GM21717 (cell line): ENCODE measurements around the gene SMARCD2.
"Not testable (repeated sequence)": the region's sequence is repeated elsewhere in the genome, so short reads cannot be mapped to it uniquely, and the experiment has no call there.

Experiments
- ATAC-seq: cut with Tn5 transposase; IDR thresholded peaks from one replicate; pipeline ENCODE4 v1.9.1; 2021; ENCODE audit warnings: mild to moderate bottlenecking, moderate library complexity; ENCODE audit not compliant: unreplicated experiment

The SMARCD2 gene

GRCh38 chr17:63853260-63853659, 10.8 kb upstream of the SMARCD2 start:
- no peak for ATAC-seq

GRCh38 chr17:63850401-63850800, 7.9 kb upstream of the SMARCD2 start:
- ATAC-seq = no peak

- ATAC-seq = peak; percentile 78
Observed at GRCh38 chr17:63848834-63849689, 6.6 kb upstream of the SMARCD2 start.

- no peak for ATAC-seq
Observed at GRCh38 chr17:63847525-63848249, 5.2 kb upstream of the SMARCD2 start.

- ATAC-seq = no peak
Observed at GRCh38 chr17:63845509-63845908, 3.0 kb upstream of the SMARCD2 start.

GRCh38 chr17:63843910-63844677, 1.6 kb upstream of the SMARCD2 start:
- ATAC-seq = no peak

- not testable (repeated sequence) for ATAC-seq
Observed at GRCh38 chr17:63843387-63843888, 953 bp upstream of the SMARCD2 start.

DNA sequence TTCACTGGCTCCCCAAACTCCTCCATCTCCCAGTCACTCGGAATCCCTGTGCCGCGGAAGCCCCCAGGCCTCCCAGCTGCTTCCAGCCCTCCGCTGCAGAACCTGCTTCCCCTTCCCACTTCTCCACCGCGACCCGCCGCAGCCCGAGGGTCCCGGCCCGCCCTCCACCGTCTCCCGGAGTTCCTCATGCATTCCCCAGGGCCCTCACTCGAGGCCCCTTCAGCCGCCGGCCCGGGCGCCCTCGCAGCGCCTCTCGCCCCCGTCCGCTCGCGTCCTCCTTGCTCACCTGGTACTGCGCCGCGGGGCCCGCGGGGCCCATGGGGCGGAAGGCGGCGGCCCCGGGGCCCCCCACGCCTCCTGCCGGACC, 329 bp downstream of the SMARCD2 start:
- ATAC-seq = peak; percentile 16

- no peak for ATAC-seq
Observed at GRCh38 chr17:63841350-63842172, 924 bp downstream of the SMARCD2 start.

GRCh38 chr17:63840591-63841349, 1.7 kb downstream of the SMARCD2 start:
- ATAC-seq = no peak

GRCh38 chr17:63838631-63839171, 3.8 kb downstream of the SMARCD2 start:
- no peak for ATAC-seq

DNA sequence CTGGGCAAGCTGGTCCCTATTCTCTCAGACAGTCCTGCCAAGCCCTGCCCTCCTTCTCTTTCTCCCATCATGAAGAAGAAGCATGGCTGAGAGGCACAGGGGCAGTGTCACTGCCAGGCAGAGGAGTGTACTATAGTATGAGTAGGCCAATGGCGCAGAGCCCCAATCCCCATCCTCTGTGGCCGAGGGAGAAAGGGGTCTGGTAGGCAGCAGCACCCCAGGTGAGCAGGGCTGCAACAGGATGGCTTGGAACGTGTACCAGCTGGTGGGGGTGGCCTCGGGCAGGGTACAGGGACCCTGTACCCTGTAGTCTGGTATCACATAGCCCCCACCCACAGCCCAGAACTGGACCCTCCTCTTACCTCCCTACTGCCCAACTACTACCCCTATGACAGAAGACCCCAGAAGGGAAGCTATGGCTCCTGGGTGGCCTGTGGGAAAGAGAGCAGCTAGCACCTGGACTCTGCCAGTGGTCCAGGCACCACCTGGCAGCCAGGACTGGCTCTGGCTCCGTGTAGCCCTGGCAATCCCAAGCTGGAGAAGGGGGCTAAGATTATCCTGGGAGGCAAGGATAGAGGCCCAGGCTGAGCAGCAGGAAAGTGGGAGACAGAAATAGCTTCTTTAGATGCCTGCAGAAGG, 4.4 kb downstream of the SMARCD2 start:
- ATAC-seq = no peak

- no peak for ATAC-seq
Observed at GRCh38 chr17:63837480-63837879, 5.0 kb downstream of the SMARCD2 start.

DNA sequence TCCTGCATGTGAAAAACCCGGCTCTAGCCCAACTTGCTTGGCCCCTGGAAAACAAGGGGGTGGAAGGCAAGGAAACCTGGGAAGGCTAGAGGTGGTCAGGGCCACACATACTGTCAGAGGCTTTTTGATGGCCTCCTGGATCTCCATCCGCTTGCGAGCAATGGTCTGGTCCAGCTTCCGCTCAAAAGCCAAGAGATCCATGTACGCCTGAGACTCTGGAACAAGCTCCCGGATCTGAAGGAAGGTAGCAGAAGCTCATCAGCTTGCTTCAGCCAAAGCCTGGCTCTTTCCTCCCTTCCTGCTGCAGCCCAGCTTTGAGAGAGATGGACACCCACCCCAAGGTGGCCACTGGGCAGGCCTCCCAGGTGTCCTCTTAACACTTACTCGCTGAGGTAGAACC, 5.7 kb downstream of the SMARCD2 start:
- ATAC-seq = no peak

- no peak for ATAC-seq
Observed at GRCh38 chr17:63835167-63835720, 7.2 kb downstream of the SMARCD2 start.

DNA sequence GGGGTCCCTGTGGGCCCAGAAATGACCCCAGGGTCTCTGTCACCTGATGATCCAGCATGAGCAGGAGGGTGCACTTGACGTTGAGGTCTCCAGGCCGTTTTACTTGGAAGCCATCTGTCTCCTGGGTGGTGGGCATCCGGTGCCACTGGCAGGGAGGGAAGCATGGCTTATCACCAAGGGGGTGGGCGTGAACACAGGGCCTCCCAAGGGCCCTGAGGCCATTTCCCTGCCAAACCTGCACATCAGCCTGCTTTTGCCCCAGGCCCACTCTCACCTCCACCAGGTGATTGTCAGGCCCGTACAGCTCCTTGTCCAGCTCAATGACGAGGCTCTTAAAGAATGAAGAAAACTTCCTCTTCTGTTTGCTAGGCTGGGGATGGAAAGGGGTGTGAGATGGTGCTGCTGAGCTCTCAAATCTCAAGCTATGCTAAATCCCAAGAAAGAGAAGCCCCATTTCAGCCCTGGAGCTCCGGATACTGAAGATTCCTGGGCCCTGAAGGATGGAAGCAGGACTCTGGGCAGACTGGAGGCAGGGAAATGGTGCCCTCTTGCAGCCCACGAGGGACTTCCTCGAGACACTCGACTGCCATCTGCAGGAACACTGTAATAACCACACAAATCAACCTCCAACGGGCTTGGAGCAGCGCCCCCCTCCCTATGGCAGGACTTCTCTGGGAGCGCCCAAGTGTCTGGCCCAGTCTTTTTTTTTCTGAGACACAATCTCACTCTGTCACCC, 7.9 kb downstream of the SMARCD2 start:
- ATAC-seq = peak; percentile 42

DNA sequence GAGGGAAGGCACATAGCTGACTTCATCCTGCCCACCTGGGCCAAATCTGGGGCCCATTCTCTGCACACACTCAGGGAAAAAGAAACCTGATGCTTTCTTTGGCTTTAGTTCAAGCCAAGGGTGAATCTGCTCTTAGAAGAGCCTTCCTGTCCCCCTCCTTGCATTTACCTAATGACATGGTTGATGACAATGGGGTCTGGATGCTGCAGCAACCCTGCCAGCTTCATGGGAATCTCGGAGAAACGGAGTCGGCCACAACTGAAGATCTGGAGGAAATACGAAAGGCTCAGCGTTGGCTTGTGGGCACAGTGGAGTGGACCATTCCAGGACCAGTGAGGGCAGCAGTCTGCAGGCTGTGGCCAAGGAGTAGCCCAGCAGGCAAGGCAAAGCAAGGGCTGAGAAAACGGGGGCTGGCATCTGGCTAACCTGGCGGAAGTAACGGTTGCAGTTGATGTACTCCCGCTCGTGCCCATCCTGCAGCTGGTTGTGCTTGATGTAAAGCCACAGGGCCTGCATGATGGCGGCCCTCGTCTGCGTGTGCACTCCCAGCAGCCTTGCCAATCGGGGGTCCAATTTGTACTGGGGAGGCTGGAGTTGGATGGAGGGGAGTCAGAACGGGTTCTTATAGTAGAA, 8.6 kb downstream of the SMARCD2 start:
- no peak for ATAC-seq
